SU-DHL-6 (cell line): ENCODE measurements around the gene CUX1.

Experiments
- EZH2phosphoT487 ChIP-seq: fragments of 200-600 bp; sonication (generic), shearing (Covaris generic); conservative IDR thresholded peaks from 2 replicates; pipeline ENCODE4 v1.6.1; 2018; ENCODE audit warnings: mild to moderate bottlenecking, antibody characterized with exemption, low read length, moderate library complexity, mixed read lengths
- TF ChIP-seq, protein P1 (sequence below): fragments of 200-600 bp; sonication (generic); IDR thresholded peaks from one replicate; pipeline ENCODE4 v1.5.1; 2017; ENCODE audit warnings: antibody characterized with exemption, mild to moderate bottlenecking, low read length, moderate library complexity; ENCODE audit not compliant: insufficient read depth, poor library complexity, severe bottlenecking

GRCh38 chr7:101951757-101952156, 134.3 kb downstream of the CUX1 start:
- TF ChIP-seq, protein P1, sequence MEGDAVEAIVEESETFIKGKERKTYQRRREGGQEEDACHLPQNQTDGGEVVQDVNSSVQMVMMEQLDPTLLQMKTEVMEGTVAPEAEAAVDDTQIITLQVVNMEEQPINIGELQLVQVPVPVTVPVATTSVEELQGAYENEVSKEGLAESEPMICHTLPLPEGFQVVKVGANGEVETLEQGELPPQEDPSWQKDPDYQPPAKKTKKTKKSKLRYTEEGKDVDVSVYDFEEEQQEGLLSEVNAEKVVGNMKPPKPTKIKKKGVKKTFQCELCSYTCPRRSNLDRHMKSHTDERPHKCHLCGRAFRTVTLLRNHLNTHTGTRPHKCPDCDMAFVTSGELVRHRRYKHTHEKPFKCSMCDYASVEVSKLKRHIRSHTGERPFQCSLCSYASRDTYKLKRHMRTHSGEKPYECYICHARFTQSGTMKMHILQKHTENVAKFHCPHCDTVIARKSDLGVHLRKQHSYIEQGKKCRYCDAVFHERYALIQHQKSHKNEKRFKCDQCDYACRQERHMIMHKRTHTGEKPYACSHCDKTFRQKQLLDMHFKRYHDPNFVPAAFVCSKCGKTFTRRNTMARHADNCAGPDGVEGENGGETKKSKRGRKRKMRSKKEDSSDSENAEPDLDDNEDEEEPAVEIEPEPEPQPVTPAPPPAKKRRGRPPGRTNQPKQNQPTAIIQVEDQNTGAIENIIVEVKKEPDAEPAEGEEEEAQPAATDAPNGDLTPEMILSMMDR = no peak
- TF ChIP-seq EZH2phosphoT487 = no peak
